Measurements from ENCODE around the gene VPS16.

The VPS16 gene

GRCh38 chr20:2909953-2910352, 69.4 kb downstream of the VPS16 start:
- no peak for DNase-seq

DNA sequence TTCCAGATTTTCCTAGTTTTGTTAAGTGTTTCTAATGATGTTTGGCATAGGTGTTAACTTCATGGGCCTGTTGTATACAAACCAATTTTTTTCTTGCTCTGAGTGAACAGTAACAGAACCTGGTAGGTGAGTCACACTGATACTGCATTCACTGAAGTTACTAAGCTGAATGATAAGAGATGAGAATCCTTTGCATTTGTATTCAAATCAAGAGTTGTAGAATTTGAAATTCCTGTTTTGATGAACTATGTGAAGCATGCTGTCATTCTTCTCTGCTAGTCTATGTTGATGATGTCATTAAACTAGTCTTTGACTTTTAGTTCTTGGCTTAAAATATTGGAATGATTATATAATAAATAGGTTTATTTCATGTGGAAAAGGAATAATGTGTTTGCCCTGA, 70.7 kb downstream of the VPS16 start:
- no peak for DNase-seq

GRCh38 chr20:2914160-2914559, 73.6 kb downstream of the VPS16 start:
- DNase-seq = no peak

All from stimulated activated CD4-positive, alpha-beta T cell treated with anti-CD3 and anti-CD28 coated beads, Interleukin-12 subunit alpha, Interleukin-12 subunit beta, amount 100 ng/mL, for 4 hours (primary cell).